ENCODE measurements around the gene THSD4.
A peak's percentile ranks its signal among the peaks of the same experiment; 100 is the strongest.

DNA sequence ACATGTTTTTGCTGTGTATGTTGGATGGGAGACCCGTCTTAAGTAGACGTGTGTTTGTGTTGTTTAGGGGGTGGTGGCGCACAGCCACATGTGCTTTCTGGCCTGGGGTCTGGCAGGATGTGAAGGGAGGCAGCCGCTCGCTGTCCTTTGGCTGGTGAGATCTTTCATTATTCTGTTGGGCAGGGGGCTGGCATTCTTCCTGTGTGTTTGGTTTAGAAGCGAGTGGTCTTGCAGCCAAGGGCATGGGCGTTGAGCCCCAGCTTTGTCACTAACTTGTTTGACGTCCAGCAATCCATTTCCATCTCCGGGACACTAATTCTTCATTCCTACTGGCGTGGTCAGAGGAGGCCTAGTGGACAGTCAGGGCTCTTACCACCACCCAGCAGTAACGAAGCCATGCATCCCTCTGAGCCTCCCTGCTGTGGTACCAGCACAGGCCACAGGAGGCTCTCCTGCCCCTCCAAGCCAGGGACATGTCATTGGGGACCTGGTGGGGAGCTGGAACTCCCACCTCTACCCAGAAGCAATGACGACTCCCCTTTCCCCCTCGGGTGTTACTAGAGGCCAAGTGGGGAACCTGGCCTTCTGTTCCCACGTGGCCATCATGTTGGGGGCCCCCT is 10.7 kb downstream of the THSD4 start:
- TF ChIP-seq, protein P1, sequence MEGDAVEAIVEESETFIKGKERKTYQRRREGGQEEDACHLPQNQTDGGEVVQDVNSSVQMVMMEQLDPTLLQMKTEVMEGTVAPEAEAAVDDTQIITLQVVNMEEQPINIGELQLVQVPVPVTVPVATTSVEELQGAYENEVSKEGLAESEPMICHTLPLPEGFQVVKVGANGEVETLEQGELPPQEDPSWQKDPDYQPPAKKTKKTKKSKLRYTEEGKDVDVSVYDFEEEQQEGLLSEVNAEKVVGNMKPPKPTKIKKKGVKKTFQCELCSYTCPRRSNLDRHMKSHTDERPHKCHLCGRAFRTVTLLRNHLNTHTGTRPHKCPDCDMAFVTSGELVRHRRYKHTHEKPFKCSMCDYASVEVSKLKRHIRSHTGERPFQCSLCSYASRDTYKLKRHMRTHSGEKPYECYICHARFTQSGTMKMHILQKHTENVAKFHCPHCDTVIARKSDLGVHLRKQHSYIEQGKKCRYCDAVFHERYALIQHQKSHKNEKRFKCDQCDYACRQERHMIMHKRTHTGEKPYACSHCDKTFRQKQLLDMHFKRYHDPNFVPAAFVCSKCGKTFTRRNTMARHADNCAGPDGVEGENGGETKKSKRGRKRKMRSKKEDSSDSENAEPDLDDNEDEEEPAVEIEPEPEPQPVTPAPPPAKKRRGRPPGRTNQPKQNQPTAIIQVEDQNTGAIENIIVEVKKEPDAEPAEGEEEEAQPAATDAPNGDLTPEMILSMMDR (IDR thresholded peaks at IDR 0.05; ENCODE audit: insufficient read depth, low read depth, low read length) = peak; percentile 28
- no peak for TF ChIP-seq EZH2 (IDR thresholded peaks at IDR 0.05; ENCODE audit: insufficient read depth, low read length)
